SK-N-SH treated with all-trans-retinoic acid at 6 μM for 48 hours (cell line): ENCODE results near the gene ALOX15B.

ENCODE experiments used
- ARNTL ChIP-seq: fragments of 450-650 bp; formaldehyde crosslinking; IDR thresholded peaks from 2 replicates; pipeline ENCODE4 v1.5.0; 2020; ENCODE audit warnings: low read depth, mild to moderate bottlenecking, moderate library complexity, borderline replicate concordance
- GLIS3 ChIP-seq: fragments of 250-450 bp; sonication (Bioruptor Pico); IDR thresholded peaks from 2 replicates; pipeline ENCODE4 v1.5.0; 2020; ENCODE audit warnings: mild to moderate bottlenecking, moderate library complexity
- OSR1 ChIP-seq: fragments of 250-450 bp; sonication (Bioruptor Pico); IDR thresholded peaks from 2 replicates; pipeline ENCODE4 v1.8.0; 2022; ENCODE audit warnings: moderate library complexity, mild to moderate bottlenecking, inconsistent platforms
- PATZ1 ChIP-seq: fragments of 250-450 bp; sonication (Bioruptor Pico); IDR thresholded peaks from 2 replicates; pipeline ENCODE4 v1.8.0; 2020; ENCODE audit warnings: mild to moderate bottlenecking, moderate library complexity, borderline replicate concordance
- TCF4 ChIP-seq: fragments of 250-450 bp; sonication (Bioruptor Pico); IDR thresholded peaks from 2 replicates; pipeline ENCODE4 v1.8.0; 2021; ENCODE audit warnings: mild to moderate bottlenecking, moderate library complexity, borderline replicate concordance

- TF ChIP-seq ARNTL (CRISPR knock-in tag) (no peak), OSR1 (CRISPR knock-in tag) (no peak), PATZ1 (CRISPR knock-in tag) (no peak), TCF4 (no peak), GLIS3 (CRISPR knock-in tag) (no peak)
Measured at GRCh38 chr17:8012045-8012580, 26.7 kb upstream of the ALOX15B start.
